NCI-H1417 treated with DMSO at 0.1 percent for 48 hours (cell line): ENCODE results near the gene PKIG.

ENCODE experiments used
- DNase-seq: peaks from one replicate; lab custom pipeline; 2025; lab: John Stamatoyannopoulos, UW

The PKIG gene

DNA sequence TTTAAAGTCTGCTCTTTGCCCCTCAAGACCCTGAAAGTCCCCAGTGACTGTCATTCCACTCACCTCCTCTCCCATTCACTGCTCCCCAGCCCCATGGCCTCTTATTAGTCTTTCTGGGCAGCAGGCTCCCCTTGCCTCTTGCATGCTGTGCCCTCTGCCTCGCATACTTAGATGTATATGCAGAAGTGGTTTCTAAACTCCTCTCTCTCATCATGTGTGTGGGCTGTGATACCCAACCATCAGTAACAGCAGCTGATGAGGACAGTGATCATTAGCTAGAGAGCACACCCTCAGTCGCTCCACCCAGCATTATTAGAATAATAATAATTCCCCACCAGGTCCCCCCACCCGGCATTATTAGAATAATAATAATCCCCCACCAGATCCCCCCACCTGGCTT is 14.5 kb downstream of the PKIG start:
- no peak for DNase-seq

DNA sequence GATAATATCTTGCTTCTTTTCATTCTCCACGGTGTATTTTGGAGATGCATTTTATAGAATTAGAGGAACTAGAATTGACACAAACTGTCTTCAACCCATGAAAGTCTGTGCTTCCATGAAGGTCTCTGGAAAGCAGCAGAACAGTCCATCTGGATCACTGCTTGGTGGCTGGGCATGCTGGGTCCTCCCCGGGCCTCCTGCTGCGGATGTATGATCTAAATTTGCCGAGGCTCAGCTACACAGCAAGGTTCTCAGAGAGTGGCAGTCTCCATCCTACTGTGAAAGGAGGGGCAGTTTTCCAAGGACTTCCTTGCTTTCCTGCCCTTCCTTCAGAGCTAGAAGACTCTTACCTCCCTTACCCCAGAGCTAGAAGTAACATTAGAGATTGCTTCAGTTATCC is 15.1 kb downstream of the PKIG start:
- no peak for DNase-seq

DNA sequence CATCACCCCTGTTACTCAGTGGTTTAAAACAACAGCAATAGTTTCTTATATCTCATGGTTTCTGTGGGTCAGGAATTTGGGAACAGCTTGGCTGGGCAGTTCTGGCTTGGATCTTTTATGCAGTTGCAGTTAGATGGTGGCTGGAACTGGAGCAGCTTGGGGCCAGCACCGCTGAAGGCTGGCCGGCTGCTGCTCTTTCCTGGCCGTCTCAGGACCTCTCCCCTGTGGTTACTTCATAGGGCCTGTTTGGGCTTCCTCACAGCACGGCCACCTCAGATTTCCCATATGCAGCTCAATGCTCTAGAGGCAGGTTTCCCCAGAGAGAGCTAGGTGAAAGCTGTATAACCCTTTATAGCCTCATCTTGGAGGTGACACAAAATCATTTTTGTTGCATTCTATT is 15.6 kb downstream of the PKIG start:
- no peak for DNase-seq

DNA sequence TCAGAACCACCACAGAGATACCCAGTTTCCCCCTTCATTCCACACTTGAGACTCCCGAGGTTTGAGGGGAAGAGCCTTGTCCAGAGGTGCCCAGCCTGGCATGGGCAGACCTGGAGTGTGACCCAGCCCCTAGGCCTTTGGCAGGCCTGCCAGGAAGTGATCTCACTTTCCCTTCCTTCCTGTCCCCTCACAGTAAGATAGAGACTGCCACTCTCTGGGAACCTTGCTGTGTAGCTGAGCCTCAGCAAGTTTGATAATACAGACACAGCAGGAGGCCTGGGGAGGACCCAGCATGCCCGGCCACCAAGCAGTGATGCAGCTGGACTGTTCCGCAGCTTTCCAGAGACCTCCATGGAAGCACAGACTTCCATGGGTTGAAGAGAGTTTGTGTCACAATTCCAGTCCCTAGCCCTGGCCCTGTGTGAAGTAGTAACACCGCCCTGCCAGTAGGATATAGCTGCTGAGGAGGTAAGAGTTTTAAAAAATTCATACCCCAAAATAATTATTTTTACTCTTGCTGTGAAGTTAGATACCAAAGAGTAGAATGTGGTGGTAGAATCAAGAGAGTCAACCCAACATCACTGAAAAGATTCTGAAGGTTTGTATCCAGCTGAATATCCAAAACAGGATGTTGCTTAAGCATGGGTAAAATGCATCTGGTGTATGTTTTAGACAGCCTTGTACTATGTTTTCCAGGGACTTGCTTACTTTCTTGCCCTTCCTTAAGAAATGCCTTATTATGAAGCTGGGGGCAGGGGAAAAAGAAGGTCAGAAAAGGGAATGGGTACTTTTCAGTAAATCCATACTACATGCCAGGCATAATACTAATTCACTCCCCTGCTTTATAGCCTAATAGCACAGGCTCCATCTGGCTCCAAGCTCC is 16.3 kb downstream of the PKIG start:
- DNase-seq, result no peak

DNA sequence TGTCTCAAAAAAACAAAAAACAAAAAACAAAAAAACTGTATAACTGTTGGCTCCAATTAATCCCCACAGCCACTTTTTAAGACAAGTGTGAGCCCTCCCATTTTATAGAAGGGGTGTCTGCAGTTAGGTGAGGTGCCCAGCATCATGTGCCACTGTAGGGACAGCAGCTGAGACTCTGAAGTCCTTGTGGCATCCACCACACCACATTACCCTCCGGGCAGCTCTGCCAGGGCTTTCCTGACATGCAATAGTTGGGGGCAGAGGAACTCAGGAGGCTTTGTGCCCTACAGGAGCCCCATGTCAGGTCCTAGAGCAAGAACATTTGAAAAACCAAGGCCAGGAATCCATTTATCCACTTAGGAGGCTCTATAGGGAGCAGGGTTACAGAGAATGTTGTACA is 17.3 kb downstream of the PKIG start:
- no peak for DNase-seq

DNA sequence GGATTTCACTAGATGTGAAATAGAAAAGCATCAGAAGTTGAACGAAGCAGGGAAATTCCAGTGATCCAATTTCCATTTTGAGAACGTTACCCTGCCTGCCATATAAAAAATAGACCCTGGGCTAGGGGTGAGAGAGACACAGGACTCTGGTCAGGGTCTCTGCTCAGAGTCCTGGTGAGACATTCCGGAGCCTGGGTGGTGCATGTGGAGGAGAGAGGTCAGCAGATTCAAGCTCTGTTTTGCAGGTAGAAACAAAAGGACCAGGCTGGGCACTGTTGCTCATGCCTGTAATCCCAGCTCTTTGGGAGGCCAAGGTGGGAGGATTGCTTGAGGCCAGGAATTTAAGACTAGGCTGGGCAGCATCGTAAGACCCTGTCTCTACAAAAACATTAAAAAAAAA is 17.9 kb downstream of the PKIG start:
- no peak for DNase-seq

DNA sequence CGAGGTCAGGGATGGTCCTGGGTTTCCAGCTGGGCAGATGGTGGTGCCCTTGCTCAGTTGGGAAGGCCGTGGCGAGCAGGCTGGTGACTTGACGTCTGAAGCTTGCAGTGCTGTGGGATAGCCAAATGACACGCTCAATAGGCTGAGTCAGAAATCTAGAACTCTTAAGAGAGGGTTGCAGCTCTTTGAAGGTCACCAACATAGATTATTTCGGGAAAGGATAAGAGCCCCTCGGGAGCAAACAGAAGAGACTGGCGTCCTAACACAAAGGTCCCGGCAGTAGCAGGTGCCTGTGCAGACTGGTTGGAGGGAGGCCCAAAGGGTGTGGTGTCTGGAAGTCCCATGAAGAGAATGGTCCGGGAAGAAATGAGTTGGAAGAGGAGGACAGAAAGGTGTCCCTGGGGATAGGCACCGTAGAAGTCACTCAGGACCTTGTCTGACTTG is 18.4 kb downstream of the PKIG start:
- no peak for DNase-seq

DNA sequence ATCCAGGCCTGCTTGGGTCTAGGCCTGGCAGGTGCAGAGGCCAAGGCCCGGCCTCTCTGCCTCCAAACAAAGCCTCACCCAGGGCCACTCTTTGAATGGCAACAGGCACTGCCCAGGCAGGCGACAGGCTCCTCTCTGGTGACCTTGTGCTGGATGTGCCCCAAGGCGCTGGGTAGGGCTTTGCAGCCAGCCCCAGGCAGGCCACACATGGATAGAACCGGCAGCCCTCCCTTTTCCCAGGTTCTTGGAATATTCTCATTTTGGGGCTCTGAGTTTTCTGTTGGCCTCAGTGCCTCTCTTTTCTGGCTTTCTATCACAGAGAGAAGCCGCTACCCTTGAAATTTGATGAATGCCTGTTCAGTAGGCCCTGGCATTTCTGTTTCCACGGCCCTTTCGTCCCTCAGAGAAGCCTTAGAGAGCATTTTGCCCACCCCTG is 18.9 kb downstream of the PKIG start:
- no peak for DNase-seq

DNA sequence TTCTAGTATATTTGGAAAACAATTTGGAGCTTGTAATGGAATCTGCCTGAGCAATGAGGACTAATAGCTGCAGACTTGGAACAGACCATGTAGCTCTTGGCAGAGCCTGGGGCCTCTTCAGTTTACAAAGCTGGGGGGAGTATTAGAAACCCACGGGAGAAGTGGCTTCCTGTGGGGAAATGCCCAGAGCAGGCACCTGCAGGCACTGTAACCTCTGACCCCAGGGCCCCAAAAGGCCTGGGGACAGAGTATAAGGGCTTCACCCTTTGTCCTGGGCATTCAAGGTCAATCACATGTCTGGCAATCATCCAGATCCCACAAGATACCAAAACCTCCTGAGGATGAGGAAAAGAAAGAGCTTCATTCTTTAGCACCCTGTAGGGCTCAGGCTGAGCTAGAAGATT is 19.4 kb downstream of the PKIG start:
- DNase-seq, result no peak

DNA sequence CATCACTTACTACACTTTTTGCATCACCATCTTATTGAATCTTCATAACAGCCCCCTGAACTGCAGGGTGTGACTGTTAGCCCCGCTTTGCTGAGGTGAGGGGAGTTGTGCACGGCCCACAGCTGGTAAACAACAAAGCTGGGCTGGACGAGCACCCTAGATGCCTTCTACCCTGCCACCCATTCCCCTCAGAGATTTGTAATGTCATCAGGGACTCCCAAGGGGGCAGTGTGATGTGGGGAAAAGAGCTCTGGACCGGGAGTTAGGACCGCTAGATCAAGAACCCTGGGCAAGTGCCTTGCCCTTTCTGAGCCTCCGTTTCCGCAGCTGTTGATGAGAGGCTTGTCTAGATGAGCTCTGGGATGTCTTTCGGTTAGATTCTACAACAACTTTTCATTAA is 20.9 kb downstream of the PKIG start:
- DNase-seq, result no peak

DNA sequence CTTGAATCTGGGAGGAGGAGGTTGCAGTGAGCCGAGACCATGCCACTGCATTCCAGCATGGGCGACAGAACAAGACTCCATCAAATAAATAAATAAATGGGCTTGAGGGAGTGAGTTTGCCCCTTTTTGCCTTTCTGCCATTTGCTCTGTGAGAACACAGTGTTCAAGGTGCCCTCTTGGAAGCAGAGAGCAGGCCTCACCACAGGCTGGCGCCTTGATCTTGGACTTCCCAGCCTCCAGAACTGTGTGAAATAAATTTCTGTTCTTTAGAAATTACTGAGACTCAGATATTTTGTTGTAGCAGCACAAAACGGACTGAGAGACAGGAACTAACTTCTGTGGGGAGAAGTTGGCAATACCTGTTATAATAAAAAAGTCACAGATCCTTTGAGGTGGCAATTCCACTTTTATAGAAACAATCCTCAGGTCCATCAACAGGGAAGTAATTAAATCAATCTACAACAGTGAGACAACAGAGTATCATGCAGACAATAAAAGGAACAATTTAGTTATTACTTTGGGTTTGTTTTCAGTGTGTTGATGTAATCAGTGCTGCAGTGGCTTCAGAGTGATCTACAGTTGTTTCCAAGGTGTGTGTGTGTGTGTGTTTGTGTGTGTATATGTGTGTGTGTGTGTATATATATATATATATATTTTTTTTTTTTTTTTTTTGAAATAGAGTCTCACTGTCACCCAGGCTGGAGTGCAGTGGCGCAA is 24.5 kb downstream of the PKIG start:
- DNase-seq, result no peak

DNA sequence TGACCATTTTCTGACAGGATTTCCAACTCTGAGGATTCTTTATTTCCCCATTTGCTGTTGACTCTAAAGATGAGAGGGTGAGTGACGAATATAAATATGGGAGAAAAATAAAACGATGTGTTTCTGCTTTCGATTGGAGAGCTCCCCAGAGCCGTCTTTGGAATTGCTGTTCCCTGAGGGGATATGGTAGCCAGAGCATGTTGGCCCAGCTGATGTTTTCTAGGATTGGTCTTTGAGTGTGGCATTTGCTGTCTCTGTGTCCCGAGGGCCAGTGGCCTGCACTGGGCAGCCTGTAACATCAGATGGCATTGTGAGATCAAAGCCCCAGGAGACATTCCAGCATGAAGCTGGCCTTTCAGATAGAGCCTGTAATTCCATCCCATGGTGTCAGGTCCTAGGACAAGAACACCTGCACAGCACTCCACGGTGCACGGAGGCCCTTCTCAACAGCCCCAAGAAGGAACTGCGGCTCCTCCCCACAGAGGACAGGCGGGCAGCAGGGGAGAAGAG is 26.7 kb downstream of the PKIG start:
- no peak for DNase-seq

DNA sequence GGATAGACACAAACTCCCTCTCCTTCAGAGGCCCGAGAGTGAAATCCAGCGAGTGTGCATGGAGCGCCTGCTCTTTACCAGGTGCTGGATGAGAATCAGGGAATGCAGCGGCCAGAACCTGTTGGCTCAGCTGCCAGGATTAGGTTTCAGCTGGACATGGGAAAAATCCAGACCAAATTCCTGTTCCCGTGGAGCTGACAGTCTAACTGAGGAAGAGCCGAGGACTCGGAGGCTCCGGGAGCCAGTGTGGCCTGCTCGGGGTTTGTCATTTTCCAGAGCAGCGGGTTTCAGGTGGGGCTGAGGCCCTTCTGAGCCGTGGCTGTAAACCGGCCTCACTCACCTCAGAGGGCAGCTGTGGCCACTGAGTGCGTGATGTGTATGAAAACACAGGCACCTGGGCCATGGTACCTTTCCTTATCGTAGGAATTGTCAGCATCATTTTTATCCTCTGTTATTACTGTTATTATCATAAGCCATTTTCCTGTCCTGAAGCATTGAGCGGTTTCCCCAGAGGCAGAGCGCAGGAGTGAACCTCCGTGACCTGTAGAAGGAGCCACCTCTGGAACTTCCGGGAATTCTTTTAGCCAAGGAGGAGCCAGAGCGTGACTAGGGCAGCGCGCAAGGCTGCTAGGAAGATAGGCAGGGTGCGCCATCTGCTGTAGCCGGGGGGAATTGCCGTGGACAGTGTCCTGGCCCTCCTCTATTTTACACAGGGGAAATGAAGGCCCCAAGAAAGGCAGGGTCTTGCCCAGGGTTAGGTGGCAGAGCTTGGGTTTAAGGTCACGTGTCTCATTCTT is 27.3 kb downstream of the PKIG start:
- DNase-seq, result peak; percentile 15

DNA sequence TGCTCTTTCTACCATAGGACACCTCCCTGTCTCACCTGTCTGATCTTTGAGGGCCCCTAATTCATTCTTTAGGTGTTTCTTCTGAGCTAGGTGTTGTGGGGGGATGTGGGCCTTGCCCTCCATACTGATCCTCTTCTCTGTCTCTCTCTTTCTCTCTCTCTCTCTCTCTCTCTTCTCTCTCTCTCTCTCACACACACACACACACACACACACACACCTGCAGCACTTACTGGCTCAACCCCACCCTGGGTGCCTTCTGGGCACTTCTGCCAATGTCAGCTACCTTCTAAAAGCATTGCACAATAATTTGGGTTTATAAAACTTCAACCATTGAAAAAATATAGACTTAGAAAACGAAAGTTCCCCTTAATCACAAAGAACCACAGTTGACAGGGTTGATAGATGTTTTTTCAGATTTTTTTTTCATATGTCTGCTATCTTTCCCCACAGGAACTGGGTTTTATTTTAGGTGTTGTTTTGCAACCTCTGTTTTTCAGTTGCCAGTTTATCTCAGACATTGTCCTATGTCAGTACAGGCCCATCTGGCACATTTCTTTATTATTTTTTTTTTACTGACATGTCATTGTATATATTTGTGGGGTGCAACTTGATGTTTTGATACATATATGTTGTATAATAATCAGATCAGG is 28.1 kb downstream of the PKIG start:
- DNase-seq, result no peak

DNA sequence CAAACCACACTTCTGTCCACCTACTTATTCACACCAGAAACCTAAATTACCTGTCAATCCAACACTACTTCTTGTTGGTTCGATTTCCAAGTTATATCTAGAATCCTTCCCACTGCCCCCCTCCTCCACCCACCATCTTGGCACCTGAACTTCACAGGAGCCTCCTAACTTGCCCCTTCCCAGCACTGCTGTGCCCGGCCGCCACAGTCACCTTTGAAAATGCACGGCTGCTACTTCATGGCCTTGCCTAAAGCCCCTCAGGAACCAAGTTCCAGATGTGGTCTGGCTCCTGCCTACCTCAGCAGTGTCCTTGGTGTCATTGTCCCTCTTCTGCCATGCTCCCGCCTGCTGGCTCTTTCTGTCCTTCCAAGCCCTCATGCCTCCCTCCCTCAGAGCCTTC is 31.2 kb downstream of the PKIG start:
- no peak for DNase-seq

DNA sequence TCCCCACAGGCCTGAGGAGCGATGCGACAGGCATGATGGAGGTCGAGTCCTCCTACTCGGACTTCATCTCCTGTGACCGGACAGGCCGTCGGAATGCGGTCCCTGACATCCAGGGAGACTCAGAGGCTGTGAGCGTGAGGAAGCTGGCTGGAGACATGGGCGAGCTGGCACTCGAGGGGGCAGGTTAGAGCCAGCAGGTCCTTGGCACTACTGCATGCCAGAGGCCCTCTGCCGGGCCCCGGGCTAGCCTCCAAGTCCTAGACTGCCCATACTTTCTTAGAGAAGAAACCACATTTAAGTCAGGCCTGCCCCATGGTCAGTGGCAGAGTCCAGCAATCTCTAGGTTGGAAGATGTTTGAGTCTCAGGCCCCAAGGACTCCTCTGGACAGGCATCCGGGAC is 32.1 kb downstream of the PKIG start:
- no peak for DNase-seq

DNA sequence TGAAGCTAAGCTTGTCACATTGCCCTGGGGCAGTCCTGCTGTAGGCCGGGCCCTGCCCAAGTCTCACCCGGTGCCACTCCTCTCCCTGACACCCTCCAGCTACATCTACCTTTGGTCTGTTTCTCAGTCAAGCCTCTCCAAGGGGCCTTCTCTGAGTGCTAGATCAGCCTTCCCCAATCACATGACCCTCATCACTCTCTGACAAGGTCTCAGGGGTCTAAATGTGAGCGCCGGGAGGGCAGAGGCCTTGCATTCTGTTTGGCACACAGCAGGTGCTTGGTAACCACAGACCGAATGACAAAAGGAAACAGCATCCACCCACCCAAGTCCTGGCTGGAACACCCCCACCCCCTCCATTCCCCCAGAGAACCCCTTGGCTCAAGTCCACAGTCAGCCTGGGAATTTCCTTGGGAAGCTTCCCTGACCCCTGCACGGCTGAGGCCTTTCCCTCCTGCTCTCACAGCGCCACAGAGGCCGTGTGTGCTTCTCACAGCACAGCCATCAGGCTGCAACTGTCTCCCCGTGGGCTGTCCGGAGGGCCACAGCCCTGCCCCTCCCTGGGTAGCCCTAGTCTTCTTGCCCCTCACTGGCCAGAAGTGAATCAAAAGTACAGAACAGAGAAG is 32.9 kb downstream of the PKIG start:
- no peak for DNase-seq

DNA sequence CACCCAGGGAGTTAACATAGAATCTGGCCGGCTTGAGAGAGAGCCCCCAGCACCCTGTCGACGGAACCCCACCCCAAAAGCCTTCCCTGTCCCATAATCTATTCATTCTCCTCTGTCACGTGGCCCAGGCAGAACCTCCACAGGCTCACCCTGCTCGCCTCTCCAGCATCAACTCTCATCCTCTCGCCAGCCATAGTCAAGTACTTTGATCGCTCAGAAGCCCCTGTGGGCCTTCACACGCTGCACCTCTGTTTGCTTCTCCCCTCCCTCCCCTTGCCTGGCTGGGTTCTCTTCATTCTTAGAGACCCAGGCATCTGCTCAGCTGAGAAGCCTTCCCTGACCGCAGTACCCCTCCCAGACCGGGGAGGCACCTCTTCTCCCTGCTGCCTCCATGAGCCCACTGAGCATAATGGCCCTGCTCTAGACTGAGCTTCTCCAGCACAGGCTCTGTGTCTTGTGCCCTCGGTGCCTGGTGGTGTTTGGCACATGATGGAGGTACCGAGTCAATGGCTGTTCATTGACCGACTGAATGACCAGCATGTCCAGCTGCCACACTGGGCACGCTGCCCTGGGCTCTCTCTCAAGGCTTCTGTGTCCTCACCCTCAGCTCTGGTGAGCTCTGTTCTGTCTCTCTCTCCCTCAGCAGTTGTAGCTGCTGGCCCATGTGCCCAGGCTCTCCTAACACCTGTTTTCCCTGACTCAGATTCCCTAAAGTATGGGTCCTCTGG is 33.7 kb downstream of the PKIG start:
- no peak for DNase-seq

DNA sequence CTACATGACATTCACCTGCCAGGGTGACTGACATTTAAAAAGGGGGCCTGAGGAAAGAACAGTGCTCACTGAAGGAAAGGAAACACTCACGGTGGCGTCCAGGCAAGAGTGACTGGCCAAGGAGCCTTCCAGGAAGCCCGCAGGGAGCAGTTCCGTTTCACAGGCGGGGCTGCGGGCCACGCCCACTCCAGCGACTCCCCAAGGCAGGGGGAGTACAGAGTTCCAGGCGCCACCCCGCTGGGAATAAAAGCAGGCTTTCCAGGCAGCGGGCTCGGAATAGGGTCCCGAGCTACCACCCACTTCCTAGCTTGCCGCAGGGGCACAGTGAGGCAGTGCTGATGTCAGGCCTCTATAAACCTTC is 34.2 kb downstream of the PKIG start:
- DNase-seq, result no peak

DNA sequence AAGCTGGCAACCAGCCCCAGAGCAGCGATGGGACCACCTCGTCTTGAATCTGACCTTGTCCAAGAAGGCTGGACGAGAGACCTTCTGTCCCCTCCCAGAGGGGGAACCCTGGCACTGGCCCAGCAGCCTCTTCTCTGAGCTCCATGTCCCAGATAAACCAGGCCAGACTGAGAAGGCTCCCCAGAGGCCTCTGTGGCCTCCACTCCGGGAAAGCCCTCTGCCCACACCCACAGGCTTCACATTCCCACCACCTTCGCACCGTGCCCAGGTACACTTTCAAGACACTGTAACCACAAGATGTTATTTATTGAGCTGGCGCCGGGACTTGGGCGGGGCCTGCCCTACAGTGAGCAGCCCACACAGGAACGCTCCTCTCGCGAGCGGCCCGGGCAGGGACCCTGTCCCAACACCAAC is 35.9 kb downstream of the PKIG start:
- no peak for DNase-seq

DNA sequence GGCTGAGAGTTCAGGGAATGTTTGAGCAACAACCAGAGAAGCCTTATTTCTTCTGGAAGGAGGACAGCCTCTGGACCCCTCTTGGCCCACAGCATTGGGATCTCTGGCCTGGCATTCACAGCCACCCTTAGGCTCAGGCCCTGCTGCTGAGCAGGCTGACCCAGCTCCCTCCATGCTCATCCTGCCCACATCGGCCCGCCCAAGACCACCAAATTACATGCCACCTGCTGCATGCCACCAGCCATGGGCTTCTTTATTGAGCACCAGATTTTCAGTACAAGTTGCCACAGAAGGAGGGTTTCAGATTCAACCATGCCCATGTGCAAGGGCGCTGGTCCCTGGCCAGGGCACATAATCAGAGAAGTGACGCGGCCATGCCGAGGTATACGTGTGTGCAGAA is 36.9 kb downstream of the PKIG start:
- DNase-seq, result no peak
